GM23338 (cell line): Measurements from ENCODE around the gene UBE2C. TPM values are rescaled to one million over a fixed set of nuclear protein-coding genes. Genes with fewer than 3 reads are reported as not detected.

Source experiments
- ATAC-seq: fragments of 200-7000 bp; cut with Tn5 transposase; 3 replicates; pipeline ENCODE4 v1.9.1; 2020
- DNase-seq: peaks from one replicate; pipeline ENCODE4 v3.0.0-alpha.2; 2015; ENCODE audit warnings: low spot score
- H2AFZ ChIP-seq: fragments of 200-600 bp; sonication (generic); 2 replicates; pipeline ENCODE4 v1.8.0; 2016; ENCODE audit warnings: antibody characterized with exemption, mild to moderate bottlenecking, moderate library complexity
- H3F3A ChIP-seq: fragments of 200-600 bp; sonication (generic); replicated peaks from 2 replicates; pipeline ENCODE4 v1.8.0; 2017; ENCODE audit warnings: antibody characterized with exemption, mixed run types, low read depth
- H3K27ac ChIP-seq: fragments of 200-600 bp; sonication (generic); 2 replicates; pipeline ENCODE4 v1.6.1; 2016; ENCODE audit warnings: low read depth
- H3K27me3 ChIP-seq: fragments of 200-600 bp; sonication (generic); 2 replicates; pipeline ENCODE4 v1.8.0; 2016; ENCODE audit warnings: mild to moderate bottlenecking, mixed run types, moderate library complexity; ENCODE audit not compliant: insufficient read depth
- H3K36me3 ChIP-seq: fragments of 200-600 bp; sonication (generic); 2 replicates; pipeline ENCODE4 v1.8.0; 2016; ENCODE audit warnings: mild to moderate bottlenecking; ENCODE audit not compliant: insufficient read depth
- H3K4me1 ChIP-seq: fragments of 200-600 bp; sonication (generic); 2 replicates; pipeline ENCODE4 v1.8.0; 2016; ENCODE audit warnings: mild to moderate bottlenecking, moderate library complexity; ENCODE audit not compliant: insufficient read depth
- H3K4me2 ChIP-seq: fragments of 200-600 bp; sonication (generic); 2 replicates; pipeline ENCODE4 v1.7.1; 2017; ENCODE audit warnings: mixed run types
- H3K4me3 ChIP-seq: fragments of 200-600 bp; sonication (generic); 2 replicates; pipeline ENCODE4 v1.6.1; 2016; ENCODE audit warnings: mixed run types
- H3K79me2 ChIP-seq: fragments of 200-600 bp; sonication (generic); replicated peaks from 2 replicates; pipeline ENCODE4 v1.8.0; 2017; ENCODE audit warnings: mild to moderate bottlenecking; ENCODE audit not compliant: insufficient read depth
- H3K9me2 ChIP-seq: fragments of 200-600 bp; sonication (generic); 2 replicates; pipeline ENCODE4 v1.8.0; 2017; ENCODE audit not compliant: insufficient read depth
- H4K20me1 ChIP-seq: fragments of 200-600 bp; sonication (generic); replicated peaks from 2 replicates; pipeline ENCODE4 v1.8.0; 2017; ENCODE audit warnings: mild to moderate bottlenecking; ENCODE audit not compliant: insufficient read depth
- H3K27ac Mint-ChIP-seq: 2 replicates; pipeline ENCODE4 v1.8.0; 2020; ENCODE audit warnings: inconsistent platforms, mild to moderate bottlenecking, moderate library complexity, mixed read lengths
- H3K27me3 Mint-ChIP-seq: 3 replicates; pipeline ENCODE4 v1.8.0; 2022; ENCODE audit warnings: low read depth, mild to moderate bottlenecking, moderate library complexity, mixed read lengths, inconsistent platforms; ENCODE audit not compliant: insufficient read depth, poor library complexity
- H3K36me3 Mint-ChIP-seq: 3 replicates; pipeline ENCODE4 v1.8.0; 2021; ENCODE audit warnings: low read depth, mild to moderate bottlenecking, inconsistent platforms, moderate library complexity, mixed read lengths
- H3K4me1 Mint-ChIP-seq: 3 replicates; pipeline ENCODE4 v1.8.0; 2020; ENCODE audit warnings: mild to moderate bottlenecking, inconsistent platforms, mixed read lengths
- H3K4me3 Mint-ChIP-seq: 3 replicates; pipeline ENCODE4 v1.8.0; 2021; ENCODE audit warnings: moderate library complexity, mild to moderate bottlenecking, inconsistent platforms, mixed read lengths
- H3K9me3 Mint-ChIP-seq: 3 replicates; pipeline ENCODE4 v1.8.0; 2020; ENCODE audit warnings: moderate library complexity, mild to moderate bottlenecking, inconsistent platforms, mixed read lengths
- CREB1 ChIP-seq: fragments of 250-450 bp; sonication (Bioruptor Pico); IDR thresholded peaks from 2 replicates; pipeline ENCODE4 v1.5.0; 2020; ENCODE audit warnings: low read depth, mild to moderate bottlenecking, moderate library complexity
- CTCF ChIP-seq, 2 experiments: fragments of 200-600 bp in 1 of 2; sonication (generic) in 1 of 2; conservative IDR thresholded peaks; 2 replicates each; pipeline versions ENCODE4 v1.5.1 to v1.6.1; 2016 to 2017; ENCODE audit warnings: antibody characterized with exemption in 2 of 2, low read depth in 2 of 2, mild to moderate bottlenecking in 2 of 2, moderate library complexity in 1 of 2
- ETS1 ChIP-seq: IDR thresholded peaks from 2 replicates; pipeline ENCODE4 v1.6.1; 2016; ENCODE audit warnings: antibody characterized with exemption
- NANOG ChIP-seq: IDR thresholded peaks from 2 replicates; pipeline ENCODE4 v1.6.1; 2016; ENCODE audit warnings: antibody characterized with exemption, borderline replicate concordance
- REST ChIP-seq: IDR thresholded peaks from one replicate; pipeline ENCODE4 v1.6.1; 2018; ENCODE audit warnings: antibody characterized with exemption; ENCODE audit not compliant: unreplicated experiment
- ZNF114 ChIP-seq: fragments of 250-450 bp; sonication (Bioruptor Pico); IDR thresholded peaks from 2 replicates; pipeline ENCODE4 v1.5.0; 2020; ENCODE audit warnings: mild to moderate bottlenecking, moderate library complexity
- polyA plus RNA-seq: library from polyadenylated mRNA; unstranded; fragments of >200 nt; fragmentation: Nextera tagmentation; extraction: Ambion mirVana; gene quantifications from 2 replicates; pipeline ENCODE4 v1.2.1, GENCODE V29; 2016
- total RNA-seq: library from RNA; depleted of rRNA; stranded (reverse); fragments of >200 nt; shearing (Covaris generic); gene quantifications from 2 replicates; pipeline ENCODE4 v1.2.3, GENCODE V29; 2014

The UBE2C gene
- total and polyA plus RNA-seq, 2 experiments from 2014 or later, result 247 to 698 TPM

DNA sequence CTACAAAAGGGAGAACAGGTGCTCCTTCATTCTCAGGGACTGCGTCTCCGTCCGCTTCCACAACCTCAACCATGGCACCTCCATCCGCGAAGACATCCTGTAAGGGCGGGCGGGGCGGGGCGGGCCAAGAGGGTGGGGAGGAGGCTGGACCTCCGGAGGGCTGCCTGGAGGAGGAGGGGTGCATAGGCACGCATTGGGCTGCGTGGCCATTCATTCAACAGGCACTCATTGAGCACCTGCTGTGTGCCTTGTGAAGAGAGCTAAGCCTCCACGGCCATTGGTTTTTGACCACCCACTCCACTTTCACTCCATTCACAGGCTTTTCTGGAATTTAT is 45.4 kb downstream of the UBE2C start:
- H3K27me3 Mint-ChIP-seq, result peaks cover 8% of the 10 kb centered on the region
- no peak for TF ChIP-seq ETS1
- TF ChIP-seq ZNF114 (CRISPR knock-in tag), result no peak
- TF ChIP-seq NANOG, result no peak
- no peak for TF ChIP-seq CTCF (conservative IDR thresholded peaks at IDR 0.05; ENCODE audit: low read depth in 2 of 2)
- TF ChIP-seq CREB1 (CRISPR knock-in tag), result peak; percentile 36; the same call in 1 of the 2 replicates
- peak overlapping the region; percentile 95 for H3K27ac Mint-ChIP-seq
- H3K4me2 ChIP-seq, result peak overlapping the region; percentile 75
- 0 out of 2 replicates have a peak, but pooled peaks cover 3% of the 10 kb centered on the region for H3K36me3 ChIP-seq
- H3K4me1 Mint-ChIP-seq, result peaks cover 53% of the 10 kb centered on the region
- H3K9me2 ChIP-seq, result no peaks in the 10 kb centered on the region
- no peaks in the 10 kb centered on the region for H3F3A ChIP-seq
- no peak overlapping the region for H2AFZ ChIP-seq
- peak overlapping the region; percentile 78 for H3K27ac ChIP-seq
- no peaks in the 10 kb centered on the region for H3K9me3 Mint-ChIP-seq
- peak overlapping the region; percentile 94 for H3K4me3 Mint-ChIP-seq
- peak overlapping the region; percentile 63 for H3K4me3 ChIP-seq
- DNase-seq (peak; percentile 76), ATAC-seq (peak; percentile 43)
- no peaks in the 10 kb centered on the region for H4K20me1 ChIP-seq
- H3K79me2 ChIP-seq, result peaks cover 31% of the 10 kb centered on the region
- H3K27me3 ChIP-seq, result no peaks in the 10 kb centered on the region
- H3K4me1 ChIP-seq, result peaks cover 37% of the 10 kb centered on the region
- H3K36me3 Mint-ChIP-seq, result peaks cover 11% of the 10 kb centered on the region

DNA sequence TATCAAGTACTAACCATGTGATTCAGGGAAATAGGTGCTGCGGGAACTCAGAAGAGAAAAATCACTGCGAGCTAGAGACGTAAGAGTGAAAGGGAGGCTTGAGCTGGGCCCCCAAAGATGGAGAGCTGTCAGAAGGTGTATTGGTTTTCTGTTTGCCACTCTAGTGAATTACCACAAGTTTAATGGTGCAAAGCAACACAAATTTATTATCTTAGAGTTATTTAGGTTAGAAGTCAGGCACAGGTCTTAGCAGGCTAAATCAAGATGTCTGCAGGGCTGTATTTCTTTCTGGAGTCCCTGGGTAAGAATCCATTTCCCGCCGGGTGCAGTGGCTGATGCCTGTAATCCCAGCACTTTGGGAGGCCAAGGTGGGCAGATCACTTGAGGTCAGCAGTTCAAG is 47.5 kb downstream of the UBE2C start:
- Mint-ChIP-seq H3K36me3 (peaks cover 3% of the 10 kb centered on the region), H3K4me1 (peaks cover 33% of the 10 kb centered on the region), H3K27me3 (peaks cover 3% of the 10 kb centered on the region), H3K4me3 (no peak overlapping the region), H3K27ac (no peak overlapping the region; the same call in none of the 2 replicates), H3K9me3 (no peaks in the 10 kb centered on the region)
- no peak for DNase-seq
- Histone ChIP-seq H3K4me2 (no peak overlapping the region), H3K4me1 (peaks cover 31% of the 10 kb centered on the region), H3F3A (no peaks in the 10 kb centered on the region), H3K36me3 (0 out of 2 replicates have a peak, but pooled peaks cover 3% of the 10 kb centered on the region), H3K27me3 (no peaks in the 10 kb centered on the region), H2AFZ (no peak overlapping the region), H3K4me3 (no peak overlapping the region), H3K27ac (no peak overlapping the region), H4K20me1 (no peaks in the 10 kb centered on the region), H3K79me2 (peaks cover 26% of the 10 kb centered on the region), H3K9me2 (no peaks in the 10 kb centered on the region)
- no peak for TF ChIP-seq REST
- no peak for TF ChIP-seq CTCF (conservative IDR thresholded peaks at IDR 0.05; ENCODE audit: low read depth in 2 of 2)
- TF ChIP-seq NANOG, result no peak
- no peak for ATAC-seq
